ENCODE data around the gene ZFY.
A peak's percentile ranks its signal among the peaks of the same experiment; 100 is the strongest.
"Not testable (repeated sequence)": the region's sequence is repeated elsewhere in the genome, so short reads cannot be mapped to it uniquely, and the experiment has no call there.

Gene ZFY

GRCh38 chrY:2965629-2966028, 30.4 kb downstream of the ZFY start:
- no peak for DNase-seq (ENCODE audit: low spot score)
- ChIA-PET POLR2A (ENCODE audit: low non-redundant PET) (no interaction called here), CTCF (no interaction called here)
- no peak overlapping the region for H3K27ac ChIP-seq
- no peak for TF ChIP-seq CTCF (conservative IDR thresholded peaks at IDR 0.05; ENCODE audit: low read depth)

- no peak for DNase-seq (ENCODE audit: low spot score)
- ChIA-PET POLR2A (ENCODE audit: low non-redundant PET) (no interaction called here), CTCF (no interaction called here)
- TF ChIP-seq CTCF (conservative IDR thresholded peaks at IDR 0.05; ENCODE audit: low read depth) = no peak
- H3K27ac ChIP-seq = no peak overlapping the region
Observed at GRCh38 chrY:2969561-2969960, 34.4 kb downstream of the ZFY start.

- POLR2A ChIA-PET (ENCODE audit: low non-redundant PET) = no interaction called here
Observed at GRCh38 chrY:2972708-2973107, 37.5 kb downstream of the ZFY start.

GRCh38 chrY:2973110-2973751, 38.0 kb downstream of the ZFY start:
- CTCF ChIA-PET = no interaction called here
- no peak for DNase-seq (ENCODE audit: low spot score)
- POLR2A ChIA-PET (ENCODE audit: low non-redundant PET) = no interaction called here
- H3K27ac ChIP-seq = peak overlapping the region; percentile 54
- no peak for TF ChIP-seq CTCF (conservative IDR thresholded peaks at IDR 0.05; ENCODE audit: low read depth)

More at GRCh38 chrY:2972708-2973107, 37.5 kb downstream of the ZFY start:
- CTCF ChIA-PET = no interaction called here
- no peak for TF ChIP-seq CTCF (conservative IDR thresholded peaks at IDR 0.05; ENCODE audit: low read depth)
- no peak for DNase-seq (ENCODE audit: low spot score)
- peak overlapping the region; percentile 54 for H3K27ac ChIP-seq

- POLR2A ChIA-PET (ENCODE audit: low non-redundant PET) = no interaction called here
Observed at GRCh38 chrY:2979283-2979682, 44.1 kb downstream of the ZFY start.

GRCh38 chrY:2984491-2984890, 49.3 kb downstream of the ZFY start:
- DNase-seq (ENCODE audit: low spot score) = no peak
- ChIA-PET POLR2A (ENCODE audit: low non-redundant PET) (no interaction called here), CTCF (no interaction called here)
- TF ChIP-seq CTCF (conservative IDR thresholded peaks at IDR 0.05; ENCODE audit: low read depth) = no peak
- H3K27ac ChIP-seq = no peak overlapping the region

More at GRCh38 chrY:2979283-2979682, 44.1 kb downstream of the ZFY start:
- no peak for TF ChIP-seq CTCF (conservative IDR thresholded peaks at IDR 0.05; ENCODE audit: low read depth)
- DNase-seq (ENCODE audit: low spot score) = no peak
- CTCF ChIA-PET = no interaction called here
- no peak overlapping the region for H3K27ac ChIP-seq

GRCh38 chrY:2987178-2987577, 52.0 kb downstream of the ZFY start:
- H3K27ac ChIP-seq; DNase-seq (ENCODE audit: low spot score); CTCF ChIA-PET; POLR2A ChIA-PET (ENCODE audit: low non-redundant PET): not testable (repeated sequence)

GRCh38 chrY:2997369-2997768, 62.2 kb downstream of the ZFY start:
- H3K27ac ChIP-seq; DNase-seq (ENCODE audit: low spot score); CTCF ChIA-PET; POLR2A ChIA-PET (ENCODE audit: low non-redundant PET): not testable (repeated sequence)
